Stimulated activated CD8-positive, alpha-beta memory T cell treated with anti-CD3 and anti-CD28 coated beads, Interleukin-7, amount 100 ng/mL, for 24 hours (primary cell): Measurements from ENCODE around the gene DNER.

Experiments
- DNase-seq: peaks from one replicate; pipeline ENCODE4 v3.0.0-alpha.2; 2020; ENCODE audit warnings: low read depth

Gene DNER

GRCh38 chr2:229486673-229487072 lies 227.7 kb downstream of the DNER start:
- no peak for DNase-seq

GRCh38 chr2:229485857-229486256 lies 228.5 kb downstream of the DNER start:
- no peak for DNase-seq

DNA sequence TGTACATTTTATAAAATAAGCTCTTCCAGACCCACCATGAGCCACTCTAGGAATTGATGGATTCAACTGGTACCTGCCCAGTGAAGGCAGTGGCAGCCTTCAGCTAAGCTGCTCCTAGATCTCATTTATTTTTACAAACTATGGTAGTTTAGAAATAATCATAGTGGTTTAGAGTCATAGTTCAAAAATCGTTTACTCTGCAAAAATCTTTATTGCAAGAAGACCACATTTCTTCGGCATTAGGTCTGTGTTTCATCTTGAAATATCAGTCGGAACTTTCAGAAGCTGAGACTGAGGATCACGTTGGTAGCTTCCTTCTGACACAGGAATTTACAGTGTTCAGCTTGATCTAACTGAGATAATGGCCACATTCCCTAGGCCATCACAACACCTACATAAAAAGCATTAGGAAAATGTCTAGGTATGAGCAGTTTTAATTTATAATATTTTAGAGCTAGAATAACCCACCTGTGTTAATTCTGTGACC lies 237.0 kb downstream of the DNER start:
- no peak for DNase-seq

DNA sequence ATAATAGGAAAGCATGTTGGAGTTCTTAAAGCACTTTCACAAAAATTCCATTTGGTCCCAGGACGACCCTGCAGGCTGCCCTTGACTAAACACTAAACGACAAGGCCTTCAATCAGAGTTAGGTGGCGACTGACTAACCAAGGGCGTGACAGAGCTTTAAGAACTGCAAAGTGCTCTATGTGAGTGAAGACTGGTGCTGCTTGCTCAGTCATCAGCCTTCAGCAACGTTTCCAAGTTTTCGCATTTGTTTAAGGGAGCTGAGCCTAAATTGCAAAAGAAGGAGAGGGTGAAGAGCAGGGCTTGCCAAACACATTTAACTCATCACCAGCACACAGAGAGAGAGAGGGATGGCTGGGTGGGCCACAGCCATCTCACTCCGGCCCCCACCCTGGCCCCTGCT lies 238.6 kb downstream of the DNER start:
- DNase-seq = no peak

DNA sequence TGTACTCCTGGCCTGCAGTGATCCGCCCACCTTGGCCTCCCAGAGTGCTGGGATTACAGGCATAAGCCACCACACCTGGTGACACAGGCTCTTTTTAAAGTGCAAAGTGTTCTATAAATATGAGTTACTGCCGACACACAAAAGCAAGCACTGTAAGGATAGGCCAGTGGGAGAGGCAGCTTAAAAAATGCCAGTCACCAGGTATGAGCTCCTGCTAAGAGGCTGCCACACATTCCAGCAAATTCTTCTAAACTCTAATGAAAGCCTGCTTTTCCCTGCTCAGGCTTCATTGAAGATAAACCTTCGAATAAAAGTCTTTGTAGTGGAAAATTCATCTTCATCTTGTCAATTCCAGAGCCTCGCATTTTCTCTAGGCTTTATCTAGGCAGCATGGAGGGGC lies 240.2 kb downstream of the DNER start:
- no peak for DNase-seq

- no peak for DNase-seq
Measured at GRCh38 chr2:229470781-229471180, 243.6 kb downstream of the DNER start.

- DNase-seq = no peak
Measured at GRCh38 chr2:229467783-229468182, 246.6 kb downstream of the DNER start.

GRCh38 chr2:229463841-229464346 lies 250.5 kb downstream of the DNER start:
- DNase-seq = no peak

DNA sequence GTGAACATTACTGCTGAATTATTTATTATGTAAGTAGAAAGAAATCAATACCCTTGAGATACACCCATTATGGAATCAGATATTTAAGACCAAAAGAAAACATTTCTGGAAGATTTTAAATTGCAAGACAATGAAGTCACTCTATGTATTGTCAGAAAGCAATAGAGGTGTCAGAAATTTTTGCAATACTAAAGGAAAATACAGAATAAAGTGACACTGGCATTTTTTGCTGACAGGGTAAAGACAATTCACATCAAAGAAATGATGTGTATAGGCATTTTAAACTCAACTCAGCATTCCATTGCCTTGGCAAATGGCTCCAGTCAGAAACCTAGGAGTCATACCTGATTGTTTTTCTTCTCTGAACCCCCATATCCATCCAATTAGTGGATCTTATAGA lies 252.2 kb downstream of the DNER start:
- DNase-seq = no peak

DNA sequence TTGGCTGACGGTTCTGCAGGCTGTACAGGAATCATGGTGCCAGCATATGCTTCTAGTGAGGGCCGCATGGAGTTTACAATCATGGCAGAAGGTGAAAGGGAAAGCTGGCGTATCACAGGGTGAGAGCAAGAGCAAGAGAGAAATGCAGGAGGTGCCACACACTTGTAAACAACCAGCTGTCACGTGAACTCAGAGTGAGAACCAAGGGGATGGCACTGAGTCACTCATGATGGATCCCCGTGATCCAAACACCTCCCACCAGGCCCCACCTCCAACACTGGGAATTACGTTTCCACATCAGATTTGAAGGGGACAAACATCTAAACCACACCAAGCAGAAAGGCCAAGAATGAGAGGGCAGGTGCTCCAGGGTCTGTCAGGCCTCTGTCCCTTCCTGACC lies 258.3 kb downstream of the DNER start:
- no peak for DNase-seq

- DNase-seq = no peak
Measured at GRCh38 chr2:229454934-229455631, 259.3 kb downstream of the DNER start.

DNA sequence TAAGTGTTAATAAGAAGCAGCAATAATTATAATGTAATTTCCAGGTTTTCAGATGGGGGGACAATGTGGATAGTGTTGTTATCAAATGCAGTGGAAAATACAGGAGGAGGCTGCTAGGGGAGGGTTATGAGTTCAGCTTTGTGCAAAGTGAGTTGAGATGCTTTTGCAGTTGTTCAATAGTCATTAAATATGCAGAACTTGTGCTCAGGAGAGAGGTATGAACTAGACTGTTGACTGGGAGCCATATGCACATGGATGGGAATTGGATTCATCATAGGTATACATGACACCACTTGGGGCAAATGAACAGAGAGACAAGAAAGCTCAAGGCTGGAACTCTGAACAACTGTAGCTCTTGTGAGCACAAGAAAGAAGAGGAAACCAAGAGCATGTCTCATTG lies 261.1 kb downstream of the DNER start:
- no peak for DNase-seq

- no peak for DNase-seq
Measured at GRCh38 chr2:229451852-229452251, 262.5 kb downstream of the DNER start.

GRCh38 chr2:229447227-229447626 lies 267.1 kb downstream of the DNER start:
- DNase-seq = no peak

DNA sequence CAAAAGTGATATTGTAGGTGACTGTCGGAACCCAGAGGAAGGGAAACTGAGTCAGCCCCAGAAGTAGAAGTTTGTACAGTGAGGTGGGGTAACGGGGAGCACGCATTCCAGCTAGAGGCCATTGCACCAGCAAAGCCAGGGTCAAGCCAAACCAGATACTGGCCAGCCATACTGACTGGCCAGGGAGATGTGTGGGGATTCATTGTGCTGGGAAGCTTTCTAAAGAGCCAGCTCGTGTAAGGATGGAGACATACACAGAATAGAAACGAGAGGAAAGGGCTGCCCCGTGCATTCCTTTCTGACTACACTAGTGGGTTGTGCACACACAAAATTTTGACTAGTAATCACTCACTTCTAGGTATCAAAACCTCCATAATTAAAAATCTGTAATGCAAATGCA lies 268.0 kb downstream of the DNER start:
- no peak for DNase-seq

DNA sequence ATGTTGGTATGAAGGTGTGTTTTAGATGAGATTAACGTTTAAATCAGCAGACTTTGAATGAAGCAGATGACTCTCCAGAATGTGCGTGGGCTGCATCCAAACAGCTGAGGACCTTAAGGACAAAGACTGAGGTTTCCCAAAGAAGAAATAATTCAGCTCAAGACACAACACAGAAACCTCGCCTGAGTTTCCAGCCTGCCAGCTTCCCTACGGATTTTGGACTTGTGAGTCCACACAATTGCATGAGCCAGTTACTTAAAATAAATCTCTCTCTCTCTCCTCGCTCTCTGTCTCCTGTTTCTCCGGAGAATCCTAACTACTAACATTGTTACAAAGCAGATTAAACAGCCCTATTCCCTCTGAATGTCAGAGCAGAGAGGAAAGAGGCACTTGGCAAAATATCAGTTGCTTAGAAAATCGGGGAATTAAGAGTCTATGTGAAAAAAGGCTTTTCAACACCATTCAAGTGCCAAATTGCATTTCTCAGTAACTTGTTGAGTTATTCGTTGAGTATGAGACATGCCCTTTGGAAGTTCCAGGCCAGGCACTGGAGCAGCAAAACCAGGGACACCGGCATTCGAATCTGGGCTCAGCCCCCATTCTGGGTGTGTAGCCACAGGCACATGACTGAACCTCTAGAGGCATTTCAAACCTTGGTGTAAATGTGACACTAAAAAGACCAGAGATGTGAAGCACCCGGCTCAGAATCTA lies 268.7 kb downstream of the DNER start:
- DNase-seq = no peak

- no peak for DNase-seq
Measured at GRCh38 chr2:229445019-229445418, 269.3 kb downstream of the DNER start.

- DNase-seq = no peak
Measured at GRCh38 chr2:229443546-229444268, 270.6 kb downstream of the DNER start.

- no peak for DNase-seq
Measured at GRCh38 chr2:229443141-229443540, 271.2 kb downstream of the DNER start.

DNA sequence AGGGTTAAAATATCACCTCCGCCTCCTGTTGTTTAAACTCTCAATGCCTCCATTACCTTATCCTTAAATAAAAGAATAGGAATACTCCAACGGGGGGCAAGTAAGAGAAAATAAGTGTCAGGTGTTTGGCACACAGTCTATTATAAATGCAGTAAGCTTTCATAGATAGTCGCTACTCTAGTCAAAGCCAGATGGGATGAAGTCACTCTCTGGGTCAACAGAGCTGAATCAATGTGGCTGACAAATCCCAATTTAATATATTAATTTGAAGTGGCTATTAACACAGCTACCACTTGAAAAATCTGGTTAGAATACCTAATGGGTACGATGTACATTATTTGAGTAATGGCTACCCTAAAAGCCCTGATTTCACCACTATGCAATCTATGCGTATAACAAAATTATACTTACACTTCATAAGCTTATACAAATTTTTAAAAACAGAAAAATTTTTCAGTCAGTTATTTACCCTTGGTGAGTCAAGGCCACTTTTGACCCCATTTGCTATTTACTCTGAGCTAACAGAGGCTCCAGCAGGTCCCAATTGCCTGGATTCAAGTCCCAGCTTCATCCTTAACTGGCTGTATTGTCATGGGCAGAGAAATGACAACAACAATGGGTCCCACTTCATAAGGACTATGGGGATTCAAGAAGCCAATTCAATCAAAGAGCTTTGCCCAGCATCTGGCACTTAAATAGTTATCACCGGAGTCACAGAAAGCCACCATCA lies 275.8 kb downstream of the DNER start:
- no peak for DNase-seq

DNA sequence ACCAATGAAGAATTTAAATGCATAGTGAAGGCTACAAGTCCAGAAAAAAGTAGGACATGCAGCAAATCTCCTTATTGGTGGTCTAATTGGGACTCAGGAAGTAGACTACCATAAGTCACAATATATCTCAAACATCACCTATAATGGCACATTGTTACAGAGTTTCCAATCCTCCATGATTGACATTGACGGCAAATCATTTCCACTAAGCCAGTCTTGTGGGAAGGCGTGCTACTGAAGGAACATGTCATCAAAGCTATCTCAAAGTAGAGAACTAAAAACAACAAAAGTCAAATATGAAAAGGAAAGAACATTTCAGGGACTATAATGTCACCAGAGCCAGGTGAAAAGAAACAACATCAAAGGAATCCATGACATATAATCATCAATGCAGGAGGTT lies 276.9 kb downstream of the DNER start:
- no peak for DNase-seq

- no peak for DNase-seq
Measured at GRCh38 chr2:229434187-229434586, 280.2 kb downstream of the DNER start.
